Stimulated activated naive CD4-positive, alpha-beta T cell (primary cell): ENCODE results near the gene GJD3.

Source experiments
- DNase-seq, 6 experiments: peaks; one replicate each; lab custom pipeline; 2025; lab: John Stamatoyannopoulos, UW

The GJD3 gene

DNA sequence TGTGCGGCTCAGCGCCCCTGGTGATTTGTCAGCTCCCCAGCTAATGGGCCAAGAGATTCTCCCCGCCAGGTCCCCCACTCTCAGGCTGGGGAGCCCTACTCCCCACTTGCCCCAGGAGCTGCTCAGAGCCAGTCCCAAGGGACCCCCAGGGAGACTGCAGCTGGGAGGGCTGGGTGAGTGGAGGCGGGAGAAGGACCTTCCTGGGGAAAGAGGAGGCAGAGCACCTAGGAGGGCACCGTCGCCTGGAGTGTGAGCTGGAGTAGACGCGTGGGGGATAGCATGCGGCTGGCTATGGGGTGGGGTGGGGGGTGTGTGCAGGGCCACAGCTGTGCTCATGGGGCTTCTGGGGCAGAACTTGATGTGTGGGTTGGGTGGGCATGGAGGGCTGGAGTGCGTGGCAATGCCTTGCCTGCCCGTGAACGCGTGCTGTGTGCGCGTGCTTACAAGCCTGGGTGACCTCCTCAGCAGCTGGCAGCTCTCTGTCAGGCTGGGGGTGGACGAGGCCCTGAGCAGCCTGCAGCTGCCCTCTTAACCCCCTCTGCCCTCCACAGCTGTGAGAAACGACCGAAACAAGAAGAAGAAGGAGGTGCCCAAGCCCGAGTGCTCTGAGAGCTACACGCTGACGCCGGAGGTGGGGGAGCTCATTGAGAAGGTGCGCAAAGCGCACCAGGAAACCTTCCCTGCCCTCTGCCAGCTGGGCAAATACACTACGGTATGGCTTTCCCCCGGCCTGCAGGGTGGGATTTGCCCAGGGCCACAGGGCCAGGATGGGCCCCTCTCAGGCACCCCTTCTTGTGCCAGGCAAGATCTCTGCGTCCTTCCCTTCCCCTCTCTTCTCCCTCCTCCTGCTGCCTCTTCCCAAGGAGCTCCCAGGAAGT lies 12.9 kb downstream of the GJD3 start:
- DNase-seq: no peak

DNA sequence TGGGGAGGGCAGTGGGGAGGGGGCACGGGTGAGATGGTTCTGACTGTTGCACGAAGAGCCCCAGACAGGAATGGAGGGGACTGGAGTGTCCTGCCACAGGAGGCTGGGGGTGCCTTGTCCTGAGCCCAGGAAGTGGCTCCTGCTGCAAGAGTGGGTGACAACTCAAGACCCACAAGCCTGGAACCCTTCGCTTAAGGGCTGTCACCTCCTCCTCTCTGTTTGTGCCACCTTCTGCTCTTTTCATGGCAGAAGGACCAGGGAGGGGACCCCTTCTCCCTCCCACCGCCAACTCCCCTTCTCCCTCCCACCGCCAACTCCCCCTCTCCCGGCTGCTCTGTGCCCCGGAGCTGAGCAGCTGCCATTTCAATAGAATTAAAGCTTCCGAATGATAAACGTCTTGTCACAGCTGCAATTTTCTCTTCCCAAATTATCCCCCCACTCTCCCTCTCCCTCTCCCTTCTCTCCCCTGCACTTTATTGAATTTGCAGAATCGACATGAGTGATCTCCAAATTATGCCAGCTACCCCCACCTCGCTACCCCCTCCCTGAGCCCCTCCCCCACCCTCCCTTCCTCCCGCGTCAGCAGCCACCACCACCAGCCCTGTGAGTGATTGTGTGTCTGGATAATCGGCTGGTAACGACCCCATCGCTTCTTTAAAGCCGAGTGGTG lies 13.7 kb downstream of the GJD3 start:
- DNase-seq: no peak

DNA sequence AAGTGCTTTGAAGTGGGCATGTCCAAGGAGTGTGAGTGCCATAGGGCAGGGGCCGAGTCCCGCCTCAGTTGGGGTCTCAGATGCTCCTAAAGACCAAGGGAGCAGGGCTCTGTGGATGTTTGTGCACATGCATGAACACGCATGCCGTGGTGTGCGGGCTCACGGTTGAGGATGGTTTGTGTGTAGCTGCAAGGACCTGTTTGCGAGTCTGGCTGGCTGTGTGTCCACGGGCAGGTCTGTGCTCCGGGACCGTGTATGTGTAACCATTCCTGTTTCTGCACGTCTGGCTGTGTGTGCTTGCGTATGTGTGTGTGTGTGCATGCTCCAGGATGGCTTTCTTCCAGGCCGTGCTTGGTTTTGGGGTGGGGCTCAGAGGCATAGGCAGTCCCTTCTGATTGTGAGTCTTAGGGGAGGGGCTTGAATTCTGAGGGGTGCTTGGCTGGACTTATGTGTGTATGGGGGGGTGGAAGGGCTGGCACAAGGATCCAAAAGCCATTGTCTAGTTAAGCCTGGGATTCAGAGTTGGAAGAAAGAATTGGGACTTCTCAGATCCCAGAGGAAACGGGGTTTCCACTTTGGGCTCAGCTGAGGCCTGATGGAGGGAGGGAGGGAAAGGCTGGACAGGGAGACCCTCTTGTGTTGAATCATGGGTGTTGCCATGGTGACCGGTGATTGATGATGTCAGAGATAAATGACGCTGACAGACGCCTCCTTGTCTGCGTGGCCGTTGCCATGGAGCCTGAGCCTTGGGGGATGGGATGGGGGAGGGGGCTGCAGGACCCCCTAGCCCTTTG lies 14.4 kb downstream of the GJD3 start:
- DNase-seq: no peak

DNA sequence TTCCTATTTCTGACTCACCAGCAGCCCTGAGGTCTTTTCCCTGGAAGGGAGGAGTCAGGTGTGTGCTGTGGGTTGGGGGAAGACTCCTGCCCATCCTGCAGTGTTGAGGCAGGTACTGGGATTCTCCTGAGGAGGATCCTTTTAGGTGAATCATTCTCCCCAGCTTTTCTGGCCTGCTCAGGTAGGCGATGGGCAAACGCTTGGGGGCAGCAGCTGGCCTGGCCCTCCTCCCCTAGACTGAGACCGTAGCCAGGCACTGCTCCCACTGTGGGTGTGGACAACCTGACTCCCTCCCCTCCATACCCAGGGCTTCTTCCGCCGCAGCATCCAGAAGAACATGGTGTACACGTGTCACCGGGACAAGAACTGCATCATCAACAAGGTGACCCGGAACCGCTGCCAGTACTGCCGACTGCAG lies 15.1 kb downstream of the GJD3 start:
- no peak for DNase-seq

DNA sequence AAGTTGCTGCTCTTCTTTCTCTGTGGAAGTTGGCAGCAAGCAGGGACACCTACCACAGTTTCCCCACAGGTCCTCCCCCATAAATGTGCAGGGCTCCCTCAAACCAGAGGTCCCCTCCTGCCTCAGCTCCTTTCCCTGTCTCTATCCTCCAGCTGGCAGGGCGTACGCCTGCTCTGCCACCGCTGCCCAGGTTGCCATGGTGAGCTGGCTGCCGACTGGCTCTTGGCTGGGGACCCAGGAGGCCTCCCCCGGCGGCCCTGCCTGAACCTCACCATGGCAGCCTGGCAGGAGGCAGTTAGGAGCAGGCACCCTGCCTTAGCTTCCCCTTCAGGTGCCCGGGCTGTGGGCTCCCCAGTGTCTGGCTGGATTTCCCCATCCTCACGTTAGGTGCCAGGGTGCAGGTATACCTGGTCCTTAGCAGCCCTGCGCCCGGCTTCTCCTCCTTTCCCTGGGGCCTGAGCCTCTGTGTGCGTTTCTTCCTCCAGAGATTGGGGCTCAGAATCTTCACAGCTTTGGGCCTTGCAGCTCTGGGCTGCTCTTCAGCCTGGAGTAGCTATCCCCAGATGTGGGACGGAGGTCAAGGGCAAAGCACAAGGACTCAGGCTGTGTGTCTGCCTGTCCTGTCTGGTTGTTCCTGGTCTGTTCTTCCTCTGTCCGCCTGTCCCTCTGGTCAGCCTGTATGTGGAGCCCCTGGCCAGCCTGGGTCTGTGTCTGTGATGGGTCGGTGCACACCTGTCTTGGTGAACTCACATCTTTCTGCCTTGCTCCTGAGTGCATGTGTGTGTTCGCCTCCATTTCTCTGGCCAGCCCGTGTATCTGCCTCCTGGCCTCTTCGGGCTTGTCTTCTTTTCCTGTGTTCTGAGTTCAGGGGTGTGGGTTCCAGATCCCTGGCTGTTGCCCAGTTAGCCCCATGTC lies 15.7 kb downstream of the GJD3 start:
- DNase-seq: no peak

DNA sequence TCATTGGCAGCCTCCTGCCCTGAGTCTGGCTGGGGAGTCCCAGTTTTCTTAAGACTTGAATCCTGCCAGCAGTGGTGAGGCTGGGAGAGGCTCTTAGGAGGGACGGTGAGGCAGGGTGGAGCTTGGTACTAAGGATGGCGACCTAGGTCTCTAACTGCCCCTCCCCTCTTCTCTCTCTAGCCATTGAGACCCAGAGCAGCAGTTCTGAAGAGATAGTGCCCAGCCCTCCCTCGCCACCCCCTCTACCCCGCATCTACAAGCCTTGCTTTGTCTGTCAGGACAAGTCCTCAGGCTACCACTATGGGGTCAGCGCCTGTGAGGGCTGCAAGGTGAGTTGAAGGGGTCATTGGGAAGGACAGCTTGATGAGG lies 16.4 kb downstream of the GJD3 start:
- no peak for DNase-seq

DNA sequence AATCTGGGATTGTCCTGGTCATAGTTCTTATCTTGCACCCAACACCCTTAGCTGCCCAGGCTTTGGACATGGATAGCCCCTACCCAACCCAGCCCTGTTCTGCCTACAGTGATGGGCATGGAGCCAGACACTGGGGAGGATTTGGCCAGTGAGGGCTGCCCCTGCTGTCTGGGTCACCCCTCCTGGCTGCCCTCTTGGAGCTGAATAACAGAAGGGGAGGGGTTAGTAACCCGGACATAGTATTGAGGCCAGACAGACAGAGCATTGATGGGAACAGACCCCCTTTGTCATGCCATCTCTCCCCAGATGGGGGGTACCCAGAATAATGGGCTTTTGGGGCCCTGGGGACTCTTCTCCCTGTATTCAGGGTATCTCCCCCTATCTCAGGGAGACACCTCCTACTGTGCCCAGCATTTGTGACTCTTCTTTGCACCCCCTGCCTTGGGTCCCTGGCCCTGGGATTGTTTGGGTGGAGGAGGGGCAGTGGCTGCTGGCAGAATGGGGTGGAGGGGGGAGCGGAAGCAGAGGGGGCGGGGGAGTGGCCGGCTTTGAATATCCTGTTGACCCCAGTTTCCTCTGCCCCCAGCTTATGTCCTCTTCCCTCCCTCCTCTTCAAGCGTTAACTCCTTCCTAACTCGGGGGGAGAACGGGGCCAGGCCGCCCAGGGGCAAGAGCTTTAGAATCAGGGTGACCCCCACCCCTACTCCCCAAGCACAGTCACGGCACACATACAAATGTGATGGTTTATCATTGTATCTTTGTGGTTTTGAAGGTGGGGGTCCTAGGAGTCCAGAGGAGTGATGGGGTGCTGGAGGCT lies 17.0 kb downstream of the GJD3 start:
- no peak for DNase-seq

DNA sequence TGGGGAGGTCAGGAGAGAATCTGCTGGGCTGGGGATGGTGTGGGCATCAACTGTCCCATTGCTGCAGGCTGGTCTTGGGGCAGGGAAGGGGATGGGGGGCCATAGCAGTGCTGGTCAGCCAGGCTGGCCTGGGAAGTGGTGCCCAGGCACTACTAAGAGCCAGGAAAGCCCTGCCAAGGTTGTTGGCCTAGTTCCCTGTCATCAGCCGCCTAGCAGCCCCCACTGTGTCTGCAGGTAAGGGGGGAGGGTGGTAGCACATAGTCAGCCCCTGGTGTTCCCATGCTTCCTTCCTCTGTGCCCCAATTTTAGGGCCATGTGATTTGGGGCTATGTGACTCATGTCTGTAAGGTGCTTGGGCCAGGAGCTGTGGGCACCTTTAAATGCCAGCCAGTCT lies 17.8 kb downstream of the GJD3 start:
- DNase-seq: no peak

DNA sequence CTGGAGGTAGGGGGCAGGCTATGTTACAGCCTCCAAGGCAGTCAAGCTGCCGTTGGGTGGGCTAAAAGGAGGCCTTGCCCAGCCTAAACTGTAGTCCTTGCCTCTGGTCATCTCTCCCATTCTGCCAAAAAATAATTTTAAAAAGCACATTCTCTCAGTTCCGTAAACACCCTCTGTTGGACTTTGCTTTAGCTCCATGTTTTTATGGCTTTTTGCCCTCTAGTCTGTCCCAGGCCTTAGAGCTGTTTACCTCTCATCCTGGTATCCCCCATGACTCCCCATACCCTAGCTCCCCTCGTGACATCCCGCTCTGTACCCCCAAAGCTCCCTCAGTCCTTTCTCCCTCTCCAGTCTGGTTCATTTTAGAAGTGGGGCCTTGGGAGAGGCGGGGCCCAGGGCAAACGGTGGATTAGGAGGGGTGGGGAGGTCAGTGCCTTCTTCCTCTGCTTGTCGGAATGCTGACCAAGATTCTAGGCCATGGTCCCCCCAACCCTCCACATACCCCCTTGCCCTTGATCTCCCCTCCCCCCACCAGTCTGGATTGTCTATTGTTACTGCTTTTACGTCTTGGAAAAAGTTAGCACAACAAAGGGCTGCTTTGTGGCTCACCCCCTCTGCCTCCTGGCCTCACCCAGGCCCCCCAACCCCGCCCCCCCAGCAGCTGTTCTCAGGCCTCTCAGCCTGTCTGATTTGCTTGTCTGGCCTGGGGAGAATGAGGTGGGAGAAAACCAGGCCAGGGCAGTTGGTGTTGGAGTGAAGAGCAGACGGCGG lies 18.4 kb downstream of the GJD3 start:
- DNase-seq: no peak

DNA sequence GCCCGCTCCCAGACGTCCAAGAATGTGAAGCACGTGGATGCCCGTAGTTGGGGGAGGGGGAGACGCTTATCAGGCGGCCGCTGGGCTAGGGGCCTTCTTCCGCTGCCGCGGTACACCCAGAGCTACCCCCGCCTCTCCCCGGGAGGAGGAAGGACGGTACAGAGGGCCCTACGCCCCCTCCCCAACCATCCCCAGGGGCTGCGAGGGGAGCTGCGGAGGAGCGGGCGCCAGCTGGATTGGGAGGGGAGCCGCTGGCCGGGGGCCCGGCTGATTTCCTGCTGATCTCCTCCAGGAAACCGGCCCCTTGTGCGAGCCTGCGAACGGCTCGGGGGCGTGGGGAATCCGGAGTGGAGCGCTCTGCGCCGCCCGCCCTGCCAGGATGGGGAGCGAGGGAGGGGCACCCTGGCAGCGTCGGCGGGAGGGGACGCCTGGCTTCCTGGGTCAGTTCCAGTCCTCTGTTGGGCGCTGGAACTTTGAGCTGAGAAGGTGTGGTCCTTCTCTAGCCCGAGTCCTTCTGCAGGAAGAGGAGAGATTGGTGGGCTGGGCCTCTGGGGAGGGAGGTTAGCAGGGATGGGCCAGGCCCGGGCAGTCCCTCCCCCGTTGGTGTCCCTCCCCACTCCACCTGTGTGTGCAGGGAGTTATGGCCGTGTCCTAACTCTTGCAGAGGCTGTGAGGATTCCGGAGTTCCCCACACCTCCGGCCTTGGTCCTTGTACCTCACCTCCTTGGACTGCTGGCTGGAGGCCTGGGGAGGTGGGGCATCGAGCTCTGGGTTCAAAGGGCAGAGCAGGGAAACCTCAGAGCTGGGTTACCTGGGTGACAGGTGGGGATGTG lies 19.2 kb downstream of the GJD3 start:
- peak; percentile 16 to 52 (median 35) for DNase-seq

DNA sequence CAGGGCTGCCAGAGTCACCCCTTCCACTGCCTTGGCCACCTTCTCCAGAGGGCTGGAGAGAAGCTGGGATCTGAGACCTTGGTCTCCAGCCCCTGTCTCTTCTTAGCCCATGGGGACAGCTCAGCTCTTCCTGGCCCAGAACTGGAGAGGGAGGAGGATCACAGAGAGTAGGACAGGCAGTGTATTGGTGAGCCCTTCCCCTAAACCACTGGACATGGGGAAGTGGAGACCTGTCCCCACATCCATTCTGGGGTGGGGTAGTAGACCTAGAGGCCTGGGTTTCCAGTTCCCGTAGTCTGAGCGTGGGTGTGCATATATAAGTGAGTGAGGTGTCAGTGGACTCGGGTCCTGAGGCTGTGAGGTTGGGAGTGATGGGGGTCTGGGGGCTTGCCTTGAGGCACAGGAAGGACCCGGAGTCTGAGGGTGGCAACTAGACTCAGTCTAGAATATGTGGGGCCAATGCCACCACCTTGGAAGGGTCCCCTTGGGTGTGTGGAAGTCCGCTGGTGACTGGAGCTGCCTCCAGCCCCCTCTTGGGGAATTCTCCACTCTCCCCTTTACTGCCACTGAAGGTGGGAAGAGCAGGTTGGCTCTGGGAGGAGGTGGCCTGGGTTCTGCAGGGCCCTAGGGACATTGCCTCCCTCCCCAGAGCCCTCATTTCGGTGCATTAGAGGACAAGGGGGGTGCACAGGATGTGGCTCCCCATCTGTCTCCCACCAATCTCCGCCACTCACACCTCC lies 19.9 kb downstream of the GJD3 start:
- no peak for DNase-seq

DNA sequence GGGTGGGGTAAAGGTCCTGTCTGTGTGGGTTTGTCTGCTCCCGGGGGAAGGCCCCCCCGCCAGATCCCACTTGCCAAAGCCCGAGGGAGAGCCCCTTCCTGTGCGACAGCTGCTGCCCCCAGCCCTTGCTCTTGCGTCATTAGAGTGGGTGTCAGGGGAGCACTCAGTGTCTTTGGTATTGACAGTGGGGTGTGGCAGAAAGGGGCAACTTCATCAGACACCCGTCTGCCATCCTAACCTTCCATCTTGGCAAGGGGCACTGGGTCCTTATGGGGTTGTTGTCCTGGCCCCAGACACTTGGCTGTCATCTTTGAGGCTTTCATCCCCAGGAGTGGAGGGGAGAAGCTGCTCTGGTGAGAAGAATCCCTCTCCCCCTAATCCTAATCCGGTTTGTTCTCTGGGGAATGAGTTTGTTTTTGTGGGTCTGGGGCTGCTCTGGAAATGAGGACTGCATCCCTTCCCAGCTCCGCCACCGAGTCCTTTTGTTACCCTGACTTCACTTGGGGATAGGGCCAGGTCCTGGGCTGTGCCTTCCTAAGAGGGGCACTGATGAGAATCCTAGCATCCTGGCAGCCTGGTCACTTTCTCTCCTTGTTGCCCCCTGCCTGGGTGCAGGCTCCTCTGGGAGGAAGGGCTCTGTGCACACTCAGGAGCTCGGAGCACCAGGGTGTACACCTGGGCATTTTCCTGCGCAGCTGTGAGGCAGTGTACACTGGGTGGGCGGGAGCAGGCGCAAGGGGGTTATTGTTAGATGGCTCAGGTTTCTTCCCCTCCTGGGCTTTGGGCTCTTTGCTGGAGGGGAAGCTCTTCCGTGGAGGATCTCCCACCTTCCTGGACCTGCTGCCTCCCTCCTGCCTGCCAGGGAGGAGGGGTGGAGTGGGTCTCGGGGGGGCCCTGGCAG lies 21.1 kb downstream of the GJD3 start:
- DNase-seq: no peak

DNA sequence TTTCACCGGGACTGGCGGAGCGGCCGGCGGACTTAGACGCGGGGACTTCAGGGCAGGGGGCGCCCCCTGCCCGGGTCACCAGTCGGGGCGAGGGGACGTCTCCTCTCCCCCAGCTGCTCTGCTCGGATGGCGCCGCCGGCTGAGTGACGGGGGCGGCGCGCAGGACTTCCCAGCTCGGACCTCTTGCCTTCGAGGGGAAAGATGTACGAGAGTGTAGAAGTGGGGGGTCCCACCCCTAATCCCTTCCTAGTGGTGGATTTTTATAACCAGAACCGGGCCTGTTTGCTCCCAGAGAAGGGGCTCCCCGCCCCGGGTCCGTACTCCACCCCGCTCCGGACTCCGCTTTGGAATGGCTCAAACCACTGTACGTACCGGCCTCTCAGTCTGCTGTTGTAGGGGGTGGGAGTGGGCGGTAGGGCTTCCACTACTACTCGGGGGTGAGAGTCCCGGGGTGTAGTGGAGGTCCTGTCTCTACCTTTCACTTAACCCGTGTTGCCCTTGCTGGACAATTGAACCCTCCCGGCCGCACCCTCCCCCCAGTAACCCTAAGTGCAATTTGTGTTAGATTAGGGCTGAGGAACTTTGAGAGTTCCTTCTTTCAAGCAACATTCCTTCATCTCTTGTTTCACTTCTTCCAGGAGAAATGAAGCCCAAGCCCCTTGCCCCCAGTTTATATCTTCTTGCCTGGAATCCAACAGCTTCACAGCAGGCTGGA lies 21.9 kb downstream of the GJD3 start:
- DNase-seq: no peak

DNA sequence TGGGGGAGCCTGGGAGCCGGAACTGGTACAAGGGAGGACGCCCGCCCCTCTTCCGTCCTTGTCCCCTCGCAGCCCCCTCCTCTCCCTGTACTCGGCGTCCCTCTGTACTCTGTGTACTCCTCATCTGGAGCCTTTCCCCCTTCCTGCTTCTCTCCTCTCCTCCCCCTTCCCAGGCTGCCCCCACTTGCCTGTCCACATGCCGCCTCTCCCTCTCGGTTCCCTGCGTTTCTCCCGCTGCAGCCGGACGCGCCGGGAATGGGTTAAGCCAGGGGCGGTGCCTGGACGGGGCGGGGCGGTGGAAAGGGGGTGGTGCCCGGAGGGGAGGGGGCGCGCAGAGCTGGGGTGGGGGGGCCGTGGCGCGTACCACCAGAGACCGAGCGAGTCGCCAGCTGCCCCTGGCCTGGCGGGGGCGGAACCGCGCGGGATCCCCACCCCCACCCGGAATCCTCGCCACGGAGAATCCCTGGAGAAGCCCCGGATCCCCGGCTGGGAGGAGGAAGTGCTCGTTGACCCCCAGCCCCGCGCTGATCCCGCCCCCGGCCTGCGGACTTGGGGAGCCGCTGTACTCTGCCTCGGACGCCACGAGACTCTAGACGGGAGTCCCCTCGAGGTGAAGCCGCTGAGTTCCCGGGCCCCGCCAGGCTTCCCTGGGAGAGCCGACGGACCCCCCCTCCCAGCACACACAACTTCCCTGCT lies 22.6 kb downstream of the GJD3 start:
- peak in 4 of 6 experiments; percentile 23 to 47 (median 42) for DNase-seq

DNA sequence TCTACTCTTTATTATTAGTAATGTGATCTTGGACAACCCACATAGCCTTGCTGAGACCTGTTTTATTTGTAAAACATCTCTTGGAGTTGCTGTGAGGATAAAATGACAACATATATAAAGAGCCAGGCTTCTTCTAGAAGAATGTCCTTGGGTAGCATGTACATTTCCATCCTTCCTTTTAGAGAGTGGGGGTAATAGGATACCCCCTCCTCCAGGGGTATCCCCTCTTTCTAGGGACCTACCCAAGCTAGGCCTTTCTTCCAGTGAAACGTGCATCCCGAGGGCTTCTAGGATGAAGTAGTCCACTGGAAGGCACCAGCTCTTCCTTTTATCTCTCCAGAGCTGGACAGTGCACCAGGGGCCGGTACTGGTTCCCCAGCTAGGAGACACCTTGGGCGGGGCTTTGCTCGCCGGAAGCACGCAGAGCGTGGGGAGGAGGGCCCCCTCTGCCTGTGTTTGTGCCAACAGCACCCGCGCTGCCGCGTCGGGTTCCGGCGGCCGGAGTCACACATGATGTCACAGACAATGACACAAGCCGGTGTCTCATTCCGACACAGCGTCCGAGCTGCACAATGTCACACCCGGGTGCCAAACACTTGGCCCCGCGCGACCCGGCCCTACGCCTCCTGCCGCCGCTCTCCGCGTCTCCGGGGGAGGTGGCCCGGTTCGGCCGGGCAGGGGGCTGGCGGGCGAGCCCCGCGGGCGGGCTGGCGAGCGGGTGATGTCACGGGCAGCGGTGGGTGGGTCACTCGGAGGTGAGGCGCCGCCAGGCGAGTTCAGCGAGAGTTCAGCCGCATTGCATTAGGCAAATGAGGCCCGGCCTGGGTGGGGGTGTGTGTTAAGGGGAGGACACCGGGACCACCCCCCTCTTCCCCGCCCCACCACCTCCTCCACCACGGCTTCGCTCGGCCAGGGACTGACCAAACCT lies 23.4 kb downstream of the GJD3 start:
- DNase-seq: peak; percentile 78 to 86 (median 84)
